Epidermal melanocyte (primary cell): ENCODE measurements around the gene ZNF488.

ENCODE experiments used
- DNase-seq: peaks from one replicate; pipeline ENCODE4 v3.0.0; 2011; ENCODE audit warnings: low spot score; ENCODE audit not compliant: insufficient read length

Gene ZNF488

GRCh38 chr10:47383261-47384147, 589 bp downstream of the ZNF488 start:
- DNase-seq: no peak

- no peak for DNase-seq
Observed at GRCh38 chr10:47381427-47382379, 2.4 kb downstream of the ZNF488 start.

GRCh38 chr10:47381103-47381395, 3.0 kb downstream of the ZNF488 start:
- no peak for DNase-seq

GRCh38 chr10:47380341-47381102, 3.6 kb downstream of the ZNF488 start:
- peak; percentile 7 for DNase-seq

GRCh38 chr10:47379901-47380300, 4.2 kb downstream of the ZNF488 start:
- peak; percentile 29 for DNase-seq

- DNase-seq: no peak
Observed at GRCh38 chr10:47379445-47379785, 4.7 kb downstream of the ZNF488 start.

GRCh38 chr10:47378606-47379444, 5.3 kb downstream of the ZNF488 start:
- peak; percentile 4 for DNase-seq

- DNase-seq: no peak
Observed at GRCh38 chr10:47378183-47378510, 5.9 kb downstream of the ZNF488 start.

GRCh38 chr10:47376522-47377220, 7.4 kb downstream of the ZNF488 start:
- peak; percentile 3 for DNase-seq

GRCh38 chr10:47374611-47375536, 9.2 kb downstream of the ZNF488 start:
- peak; percentile 19 for DNase-seq

GRCh38 chr10:47372726-47373125, 11.4 kb downstream of the ZNF488 start:
- peak; percentile 8 for DNase-seq

- DNase-seq: peak; percentile 4
Observed at GRCh38 chr10:47371629-47372485, 12.2 kb downstream of the ZNF488 start.

GRCh38 chr10:47370878-47371277, 13.2 kb downstream of the ZNF488 start:
- peak; percentile 10 for DNase-seq

GRCh38 chr10:47370015-47370767, 13.9 kb downstream of the ZNF488 start:
- DNase-seq: peak; percentile 12

- DNase-seq: no peak
Observed at GRCh38 chr10:47369251-47369894, 14.7 kb downstream of the ZNF488 start.

GRCh38 chr10:47368431-47369180, 15.5 kb downstream of the ZNF488 start:
- no peak for DNase-seq
